Measurements from ENCODE around the gene PPP6R2. TPM values are rescaled to one million over a fixed set of nuclear protein-coding genes. Genes with fewer than 3 reads are reported as not detected.

PPP6R2 gene
- total RNA-seq, 4 donors from 2014 or later: 35.6 to 50.8 (median 45.6) TPM

DNA sequence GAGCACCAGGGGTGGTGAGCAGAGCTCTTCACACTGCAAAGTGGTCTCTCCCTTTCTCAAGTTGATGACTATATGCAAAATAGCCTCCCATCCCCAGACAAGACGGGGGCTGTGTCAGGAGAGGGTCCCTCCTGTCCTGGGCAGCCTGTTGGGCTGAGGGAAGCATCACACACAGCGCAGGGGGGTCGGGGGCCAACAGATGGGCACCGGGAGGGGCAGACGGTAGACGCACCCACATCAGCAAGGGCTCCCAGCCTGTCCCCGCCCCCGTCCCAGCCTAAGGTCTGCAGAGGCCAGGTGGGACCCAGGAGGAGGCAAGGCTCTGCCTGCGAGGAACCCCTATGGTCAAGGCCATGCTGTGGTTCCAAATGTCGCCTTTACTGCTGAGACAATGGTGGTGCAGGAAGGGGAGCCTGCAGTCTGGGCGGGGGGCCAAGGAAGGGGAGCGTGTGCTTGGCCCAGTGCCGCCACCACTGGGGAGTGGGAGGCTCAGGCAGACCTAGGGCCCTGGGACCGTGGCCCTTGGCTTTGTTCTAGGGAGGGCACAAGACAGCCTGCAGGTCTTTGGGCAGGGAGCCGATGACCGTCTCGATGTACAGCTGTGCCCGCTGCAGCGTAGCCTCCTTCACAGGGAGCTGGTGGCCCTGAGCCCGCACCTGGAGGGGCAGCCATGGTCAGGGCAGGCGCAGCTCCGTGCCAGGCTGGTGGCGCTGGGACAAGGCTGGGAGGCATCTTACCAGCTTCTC lies 31.3 kb upstream of the PPP6R2 start:
- DNase-seq: no peak
- TF ChIP-seq POLR2A (IDR thresholded peaks at IDR 0.05): no peak
- TF ChIP-seq CTCF (IDR thresholded peaks at IDR 0.05): no peak
- Histone ChIP-seq H3K27me3 (no peaks in the 10 kb centered on the region), H3K27ac (no peak overlapping the region), H3K9me3 (no peaks in the 10 kb centered on the region), H3K4me1 (peaks cover 4 to 43% (median 22%) of the 10 kb centered on the region in 3 donors), H3K4me3 (no peak overlapping the region), H3K36me3 (no peaks in the 10 kb centered on the region)
- intact Hi-C loops (cut with DNase I): no loop called here
- 47 to 87% methylated on average over 4 to 11 of the region's 23 CpGs for WGBS, 2 donors

DNA sequence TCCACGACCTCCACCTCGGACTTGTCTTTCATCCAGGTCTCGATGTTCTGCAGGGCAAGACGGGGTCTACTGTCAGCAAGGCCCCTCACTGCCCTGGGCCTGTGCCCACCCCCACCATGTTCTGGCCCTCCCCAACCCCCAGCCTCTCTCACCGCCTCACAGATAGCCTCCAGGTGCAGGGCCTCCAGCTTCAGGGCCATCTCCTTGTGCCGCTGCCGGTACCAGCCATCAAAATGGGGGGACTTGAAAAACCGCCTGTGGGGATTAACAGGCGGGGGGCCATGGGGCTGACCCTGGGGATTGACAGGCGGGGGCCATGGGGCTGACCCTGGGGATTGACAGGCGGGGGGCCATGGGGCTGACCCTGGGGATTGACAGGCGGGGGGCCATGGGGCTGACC lies 30.8 kb upstream of the PPP6R2 start:
- H3K4me1 ChIP-seq: peaks cover 8 to 47% (median 22%) of the 10 kb centered on the region in 3 donors
- H3K27me3 ChIP-seq: no peaks in the 10 kb centered on the region
- TF ChIP-seq CTCF (IDR thresholded peaks at IDR 0.05) (no peak), POLR2A (IDR thresholded peaks at IDR 0.05) (no peak)
- 96% methylated on average over 3 of the region's 12 CpGs; no CpG with 5 or more reads in 1 of the 2 donors for WGBS, 2 donors
- DNase-seq: no peak
- intact Hi-C loops (cut with DNase I): no loop called here
- no peak overlapping the region for H3K27ac ChIP-seq
- H3K36me3 ChIP-seq: no peaks in the 10 kb centered on the region
- no peak overlapping the region for H3K4me3 ChIP-seq
- no peaks in the 10 kb centered on the region for H3K9me3 ChIP-seq

GRCh38 chr22:50313021-50313420 lies 30.1 kb upstream of the PPP6R2 start:
- no peak overlapping the region for H3K4me3 ChIP-seq
- no peaks in the 10 kb centered on the region for H3K36me3 ChIP-seq
- intact Hi-C loops (cut with DNase I): no loop called here
- no peak for DNase-seq
- peaks cover 8 to 45% (median 19%) of the 10 kb centered on the region in 3 donors for H3K4me1 ChIP-seq
- H3K27ac ChIP-seq: no peak overlapping the region
- H3K9me3 ChIP-seq: no peaks in the 10 kb centered on the region
- H3K27me3 ChIP-seq: no peaks in the 10 kb centered on the region
- 60 to 78% methylated on average over 1 to 6 of the region's 7 CpGs for WGBS, 2 donors
- TF ChIP-seq CTCF (IDR thresholded peaks at IDR 0.05) (no peak), POLR2A (IDR thresholded peaks at IDR 0.05) (no peak)

DNA sequence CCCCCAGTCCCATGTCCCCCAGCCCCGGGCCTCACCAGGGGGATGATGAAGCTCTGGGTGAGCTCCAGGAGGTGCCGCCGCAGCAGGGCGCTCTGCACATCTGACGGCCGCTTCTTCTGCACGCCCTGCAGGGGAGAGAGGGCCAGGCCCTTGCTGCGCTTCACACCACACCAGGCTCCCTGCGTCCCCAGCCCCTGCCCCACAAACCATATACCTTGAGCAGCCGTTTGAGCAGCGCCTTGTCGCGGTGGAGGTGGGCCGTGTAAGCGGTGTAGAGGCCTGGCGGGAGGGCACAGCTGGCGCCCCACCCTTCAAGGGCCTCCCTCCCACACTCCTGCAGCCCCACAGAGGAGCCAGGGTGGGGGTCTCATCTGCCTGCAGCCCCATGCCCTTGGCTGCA lies 29.5 kb upstream of the PPP6R2 start:
- no peaks in the 10 kb centered on the region for H3K9me3 ChIP-seq
- TF ChIP-seq CTCF (IDR thresholded peaks at IDR 0.05): no peak
- TF ChIP-seq POLR2A (IDR thresholded peaks at IDR 0.05): no peak
- no CpG with 5 or more reads among the region's 17 CpGs for WGBS, 2 donors
- no peaks in the 10 kb centered on the region for H3K27me3 ChIP-seq
- no peak overlapping the region for H3K4me3 ChIP-seq
- DNase-seq: no peak
- intact Hi-C loops (cut with DNase I): no loop called here
- H3K4me1 ChIP-seq: peaks cover 8 to 39% (median 13%) of the 10 kb centered on the region in 3 donors
- no peaks in the 10 kb centered on the region for H3K36me3 ChIP-seq
- H3K27ac ChIP-seq: peak overlapping the region in 1 of 4 donors; percentile 61

- Histone ChIP-seq H3K36me3 (no peaks in the 10 kb centered on the region), H3K4me3 (peak overlapping the region in 2 of 4 donors; percentile 26 to 48), H3K4me1 (peaks cover 8 to 34% (median 8%) of the 10 kb centered on the region in 3 donors), H3K27ac (peak overlapping the region in 2 of 4 donors; percentile 57 to 61), H3K9me3 (no peaks in the 10 kb centered on the region), H3K27me3 (no peaks in the 10 kb centered on the region)
- no peak for TF ChIP-seq POLR2A (IDR thresholded peaks at IDR 0.05)
- TF ChIP-seq CTCF (IDR thresholded peaks at IDR 0.05): no peak
- DNase-seq: no peak
- intact Hi-C loops (cut with DNase I): no loop called here
- 45% methylated on average over 5 of the region's 14 CpGs; no CpG with 5 or more reads in 1 of the 2 donors for WGBS, 2 donors
Measured at GRCh38 chr22:50314081-50314454, 29.1 kb upstream of the PPP6R2 start.
